ENCODE results near the gene TERB2. TPM values are rescaled to one million over a fixed set of nuclear protein-coding genes. Genes with fewer than 3 reads are reported as not detected.
"Not testable (repeated sequence)": the region's sequence is repeated elsewhere in the genome, so short reads cannot be mapped to it uniquely, and the experiment has no call there.

The TERB2 gene
- total RNA-seq, 2 experiments from 2014 or later: not detected

GRCh38 chr15:44918136-44918535, 38.4 kb upstream of the TERB2 start:
- DNase-seq (no peak), ATAC-seq (ENCODE audit: poor library complexity) (no peak)
- Histone ChIP-seq H3K9me3 (ENCODE audit: control insufficient read depth in 1 of 2, insufficient read depth in 1 of 2, low read length in 2 of 2) (no peaks in the 10 kb centered on the region), H3K27me3 (ENCODE audit: control insufficient read depth in 1 of 2, insufficient read depth in 2 of 2, low read length in 2 of 2) (no peaks in the 10 kb centered on the region), H3K4me3 (ENCODE audit: low read length) (no peak overlapping the region), H3K4me1 (ENCODE audit: insufficient read depth, low read length) (no peaks in the 10 kb centered on the region), H3K27ac (ENCODE audit: low read depth in 1 of 2, low read length in 2 of 2) (no peak overlapping the region), H3K36me3 (ENCODE audit: insufficient read depth, low read length) (no peaks in the 10 kb centered on the region)
- no peak overlapping the region for H3K4me3 Mint-ChIP-seq
- intact Hi-C loops (cut with DNase I, micrococcal nuclease): no loop called here
- no peaks in the 10 kb centered on the region for H3K36me3 Mint-ChIP-seq (ENCODE audit: low read depth)
- CTCF ChIA-PET: no interaction called here
- no peaks in the 10 kb centered on the region for H3K4me1 Mint-ChIP-seq (ENCODE audit: low read depth)
- H3K27ac Mint-ChIP-seq: no peak overlapping the region
- no peak for TF ChIP-seq CTCF (IDR thresholded peaks at IDR 0.05)
- H3K27me3 Mint-ChIP-seq: no peaks in the 10 kb centered on the region
- POLR2A ChIA-PET: no interaction called here
- H3K9me3 Mint-ChIP-seq: no peaks in the 10 kb centered on the region

GRCh38 chr15:44928658-44929057, 27.8 kb upstream of the TERB2 start:
- CTCF ChIA-PET; H3K4me3 ChIP-seq (ENCODE audit: low read length); H3K36me3 Mint-ChIP-seq (ENCODE audit: low read depth); H3K27me3 Mint-ChIP-seq; ATAC-seq (ENCODE audit: poor library complexity); H3K27ac Mint-ChIP-seq; H3K9me3 ChIP-seq (ENCODE audit: control insufficient read depth in 1 of 2, insufficient read depth in 1 of 2, low read length in 2 of 2); H3K4me1 ChIP-seq (ENCODE audit: insufficient read depth, low read length); H3K27ac ChIP-seq (ENCODE audit: low read depth in 1 of 2, low read length in 2 of 2); H3K27me3 ChIP-seq (ENCODE audit: control insufficient read depth in 1 of 2, insufficient read depth in 2 of 2, low read length in 2 of 2); H3K4me1 Mint-ChIP-seq (ENCODE audit: low read depth); intact Hi-C loops (cut with DNase I, micrococcal nuclease); POLR2A ChIA-PET; H3K9me3 Mint-ChIP-seq; DNase-seq; H3K4me3 Mint-ChIP-seq; H3K36me3 ChIP-seq (ENCODE audit: insufficient read depth, low read length): not testable (repeated sequence)

- intact Hi-C loops (cut with DNase I, micrococcal nuclease); H3K27me3 ChIP-seq (ENCODE audit: control insufficient read depth in 1 of 2, insufficient read depth in 2 of 2, low read length in 2 of 2); H3K36me3 Mint-ChIP-seq (ENCODE audit: low read depth); CTCF ChIA-PET; H3K4me3 Mint-ChIP-seq; H3K9me3 Mint-ChIP-seq; H3K4me1 Mint-ChIP-seq (ENCODE audit: low read depth); H3K4me1 ChIP-seq (ENCODE audit: insufficient read depth, low read length); H3K27me3 Mint-ChIP-seq; H3K27ac ChIP-seq (ENCODE audit: low read depth in 1 of 2, low read length in 2 of 2); DNase-seq; ATAC-seq (ENCODE audit: poor library complexity); H3K27ac Mint-ChIP-seq; H3K9me3 ChIP-seq (ENCODE audit: control insufficient read depth in 1 of 2, insufficient read depth in 1 of 2, low read length in 2 of 2); H3K36me3 ChIP-seq (ENCODE audit: insufficient read depth, low read length); H3K4me3 ChIP-seq (ENCODE audit: low read length); POLR2A ChIA-PET: not testable (repeated sequence)
Observed at GRCh38 chr15:44930283-44930682, 26.2 kb upstream of the TERB2 start.

GRCh38 chr15:44958302-44958701, 1.8 kb downstream of the TERB2 start:
- CTCF ChIA-PET: interaction anchor here (0.6 kb wide), 1 partner anchor 405 kb away, joined by 3 read pairs; no protein-coding TSS in a partner anchor
- POLR2A ChIA-PET; H3K4me1 ChIP-seq (ENCODE audit: insufficient read depth, low read length); DNase-seq; H3K9me3 Mint-ChIP-seq; H3K4me1 Mint-ChIP-seq (ENCODE audit: low read depth); H3K36me3 ChIP-seq (ENCODE audit: insufficient read depth, low read length); H3K27ac ChIP-seq (ENCODE audit: low read depth in 1 of 2, low read length in 2 of 2); H3K27me3 Mint-ChIP-seq; H3K27me3 ChIP-seq (ENCODE audit: control insufficient read depth in 1 of 2, insufficient read depth in 2 of 2, low read length in 2 of 2); ATAC-seq (ENCODE audit: poor library complexity); H3K9me3 ChIP-seq (ENCODE audit: control insufficient read depth in 1 of 2, insufficient read depth in 1 of 2, low read length in 2 of 2); H3K4me3 Mint-ChIP-seq; H3K4me3 ChIP-seq (ENCODE audit: low read length); H3K27ac Mint-ChIP-seq; H3K36me3 Mint-ChIP-seq (ENCODE audit: low read depth): not testable (repeated sequence)
- intact Hi-C loops (cut with DNase I, micrococcal nuclease): loop anchor here in 1 of 2 experiments (10.0 kb wide), 1 partner anchor 76 kb away; no protein-coding TSS in a partner anchor

All from CD4-positive, alpha-beta T cell (primary cell).